ENCODE measurements around the gene PARD3. TPM values are rescaled to one million over a fixed set of nuclear protein-coding genes. Genes with fewer than 3 reads are reported as not detected.
"Not testable (repeated sequence)": the region's sequence is repeated elsewhere in the genome, so short reads cannot be mapped to it uniquely, and the experiment has no call there.

The PARD3 gene
- total RNA-seq, 1 experiment from 2014 or later = 154 TPM

DNA sequence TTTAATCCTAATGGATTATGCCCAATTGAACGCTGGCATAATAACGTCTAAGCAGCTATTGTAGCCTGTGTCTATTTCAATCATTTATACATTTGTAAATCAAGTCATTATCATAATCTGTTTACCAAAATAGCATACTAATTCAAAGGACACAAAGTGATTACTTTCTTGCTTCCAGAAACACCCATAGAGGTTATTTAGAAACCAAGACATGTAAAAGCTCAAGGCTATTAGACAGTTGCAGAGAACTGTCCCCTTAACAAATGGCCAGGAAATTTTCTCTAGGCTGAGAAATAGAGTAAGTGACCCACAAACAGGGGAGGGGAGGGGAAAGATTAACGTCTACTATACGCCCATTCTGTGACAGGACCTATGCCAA lies 455.7 kb downstream of the PARD3 start:
- no TSS peak for BruUV-seq (replicated peaks)
- Histone ChIP-seq H3K4me1 (ENCODE audit: insufficient read depth, low read length) (peaks cover 5% of the 10 kb centered on the region), H4K20me1 (ENCODE audit: low read length) (no peaks in the 10 kb centered on the region), H3K36me3 (ENCODE audit: low read depth, low read length) (peaks cover 26% of the 10 kb centered on the region), H3K79me2 (ENCODE audit: low read length) (no peaks in the 10 kb centered on the region), H3K9me3 (ENCODE audit: low read length) (no peaks in the 10 kb centered on the region), H2AFZ (ENCODE audit: low read length) (no peak overlapping the region), H3K9me2 (replicated peaks; ENCODE audit: low read length) (no peaks in the 10 kb centered on the region), H3K27ac (ENCODE audit: low read length) (no peak overlapping the region), H3K9ac (ENCODE audit: low read length) (no peak overlapping the region), H3K4me3 (ENCODE audit: low read length) (no peak overlapping the region), H3K27me3 (ENCODE audit: low read length) (no peaks in the 10 kb centered on the region), H3F3A (ENCODE audit: low read length, unreplicated experiment) (no peaks in the 10 kb centered on the region), H3K4me2 (ENCODE audit: low read length) (no peak overlapping the region)
- ChIA-PET POLR2A (ENCODE audit: unreplicated experiment) (interaction anchor here (0.7 kb wide), 1 partner anchor 26 kb away, joined by 3 read pairs; no protein-coding TSS in a partner anchor), CTCF (no interaction called here)
- TF ChIP-seq, protein P1, sequence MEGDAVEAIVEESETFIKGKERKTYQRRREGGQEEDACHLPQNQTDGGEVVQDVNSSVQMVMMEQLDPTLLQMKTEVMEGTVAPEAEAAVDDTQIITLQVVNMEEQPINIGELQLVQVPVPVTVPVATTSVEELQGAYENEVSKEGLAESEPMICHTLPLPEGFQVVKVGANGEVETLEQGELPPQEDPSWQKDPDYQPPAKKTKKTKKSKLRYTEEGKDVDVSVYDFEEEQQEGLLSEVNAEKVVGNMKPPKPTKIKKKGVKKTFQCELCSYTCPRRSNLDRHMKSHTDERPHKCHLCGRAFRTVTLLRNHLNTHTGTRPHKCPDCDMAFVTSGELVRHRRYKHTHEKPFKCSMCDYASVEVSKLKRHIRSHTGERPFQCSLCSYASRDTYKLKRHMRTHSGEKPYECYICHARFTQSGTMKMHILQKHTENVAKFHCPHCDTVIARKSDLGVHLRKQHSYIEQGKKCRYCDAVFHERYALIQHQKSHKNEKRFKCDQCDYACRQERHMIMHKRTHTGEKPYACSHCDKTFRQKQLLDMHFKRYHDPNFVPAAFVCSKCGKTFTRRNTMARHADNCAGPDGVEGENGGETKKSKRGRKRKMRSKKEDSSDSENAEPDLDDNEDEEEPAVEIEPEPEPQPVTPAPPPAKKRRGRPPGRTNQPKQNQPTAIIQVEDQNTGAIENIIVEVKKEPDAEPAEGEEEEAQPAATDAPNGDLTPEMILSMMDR (conservative IDR thresholded peaks at IDR 0.05; ENCODE audit: low read depth, low read length) = no peak
- TF ChIP-seq EZH2phosphoT487 (IDR thresholded peaks at IDR 0.05; ENCODE audit: borderline replicate concordance, low read length) = no peak
- TF ChIP-seq EZH2 (IDR thresholded peaks at IDR 0.05; ENCODE audit: low read length, unreplicated experiment) = no peak
- ATAC-seq (no peak), DNase-seq (no peak)
- intact Hi-C loops (cut with micrococcal nuclease) = no loop called here

DNA sequence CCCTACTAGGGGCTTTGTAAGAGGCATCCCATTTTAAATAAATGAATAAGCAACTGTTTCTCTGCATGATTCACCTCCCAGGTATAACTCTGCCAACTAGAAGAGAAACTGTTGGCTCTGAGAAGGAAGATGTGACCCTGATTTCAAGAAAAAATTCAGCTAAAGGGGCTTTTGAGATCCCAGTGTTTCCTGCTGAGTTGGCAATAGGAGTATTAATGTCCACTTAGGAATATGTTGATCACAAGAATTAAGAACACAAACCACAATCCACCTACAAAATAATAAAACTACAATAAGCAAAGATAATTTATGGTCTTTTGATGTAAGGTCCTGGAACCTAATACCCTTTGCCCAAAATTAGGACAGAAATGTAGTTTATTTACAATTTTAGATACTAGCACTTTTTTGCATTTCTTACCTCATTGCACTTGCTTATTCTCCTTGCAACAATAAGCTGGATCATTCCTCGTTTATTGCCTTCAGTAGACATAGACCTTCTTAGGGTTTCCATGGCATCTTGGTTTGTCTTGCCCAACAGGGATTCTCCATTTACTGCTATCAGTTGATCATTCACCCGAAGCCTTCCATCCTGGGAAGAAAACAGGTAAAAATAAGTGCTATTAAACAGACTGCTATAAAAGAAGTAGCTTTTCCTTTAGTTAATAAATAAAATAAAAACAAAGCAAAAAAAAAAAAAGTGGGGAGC lies 456.2 kb downstream of the PARD3 start:
- BruUV-seq (replicated peaks) = no TSS peak
- Histone ChIP-seq H3K4me3 (ENCODE audit: low read length) (no peak overlapping the region), H3K79me2 (ENCODE audit: low read length) (no peaks in the 10 kb centered on the region), H3K9me3 (ENCODE audit: low read length) (no peaks in the 10 kb centered on the region), H3F3A (ENCODE audit: low read length, unreplicated experiment) (no peaks in the 10 kb centered on the region), H3K27me3 (ENCODE audit: low read length) (no peaks in the 10 kb centered on the region), H4K20me1 (ENCODE audit: low read length) (no peaks in the 10 kb centered on the region), H3K9me2 (replicated peaks; ENCODE audit: low read length) (no peaks in the 10 kb centered on the region), H3K9ac (ENCODE audit: low read length) (no peak overlapping the region), H3K4me1 (ENCODE audit: insufficient read depth, low read length) (no peaks in the 10 kb centered on the region; the same call in 1 of the 2 replicates), H3K36me3 (ENCODE audit: low read depth, low read length) (peaks cover 26% of the 10 kb centered on the region), H2AFZ (ENCODE audit: low read length) (no peak overlapping the region), H3K27ac (ENCODE audit: low read length) (no peak overlapping the region), H3K4me2 (ENCODE audit: low read length) (no peak overlapping the region)
- ChIA-PET CTCF (no interaction called here), POLR2A (ENCODE audit: unreplicated experiment) (no interaction called here)
- ATAC-seq (no peak), DNase-seq (no peak)
- intact Hi-C loops (cut with micrococcal nuclease) = no loop called here
- no peak for TF ChIP-seq EZH2 (IDR thresholded peaks at IDR 0.05; ENCODE audit: low read length, unreplicated experiment)

DNA sequence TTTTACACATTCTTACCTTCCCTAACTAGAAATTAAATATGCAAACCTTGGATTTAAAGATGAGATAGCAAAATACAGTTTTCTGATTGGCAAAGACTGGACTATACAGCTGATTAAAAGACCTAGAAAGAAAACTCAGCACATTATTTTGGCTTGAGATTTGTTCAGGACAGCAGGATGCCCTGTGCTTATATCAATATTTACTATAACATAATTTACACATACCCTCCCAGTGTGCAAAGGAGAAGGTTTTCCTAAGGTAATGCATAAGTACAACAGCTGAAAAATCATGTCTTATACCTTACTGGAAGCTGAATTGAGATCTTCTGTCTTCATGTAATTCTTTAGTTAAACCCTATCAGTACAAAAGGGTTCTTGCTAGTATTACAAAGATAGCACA lies 458.6 kb downstream of the PARD3 start:
- intact Hi-C loops (cut with micrococcal nuclease) = no loop called here

DNA sequence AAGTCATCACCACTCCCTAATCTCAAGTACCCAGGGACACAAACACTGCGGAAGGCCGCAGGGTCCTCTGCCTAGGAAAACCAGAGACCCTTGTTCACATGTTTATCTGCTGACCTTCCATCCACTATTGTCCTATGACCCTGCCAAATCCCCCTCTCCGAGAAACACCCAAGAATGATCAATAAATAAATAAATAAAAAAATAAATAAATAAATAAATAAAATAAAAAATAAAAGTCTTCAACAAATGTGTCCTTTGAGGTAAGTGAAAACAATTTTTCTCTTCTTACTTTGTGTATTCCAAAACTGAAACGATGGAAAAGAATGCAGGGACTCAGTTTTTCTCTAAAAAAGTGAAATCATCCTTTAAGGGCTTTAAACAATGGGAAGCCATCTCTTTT lies 461.6 kb downstream of the PARD3 start:
- H3F3A ChIP-seq (ENCODE audit: low read length, unreplicated experiment) = not testable (repeated sequence)

More for the DNA sequence above, 458.6 kb downstream of the PARD3 start:
- Histone ChIP-seq H3F3A (ENCODE audit: low read length, unreplicated experiment) (no peaks in the 10 kb centered on the region), H3K36me3 (ENCODE audit: low read depth, low read length) (peaks cover 26% of the 10 kb centered on the region), H3K9ac (ENCODE audit: low read length) (no peak overlapping the region), H3K9me3 (ENCODE audit: low read length) (no peaks in the 10 kb centered on the region), H3K27me3 (ENCODE audit: low read length) (no peaks in the 10 kb centered on the region), H3K4me1 (ENCODE audit: insufficient read depth, low read length) (no peaks in the 10 kb centered on the region), H2AFZ (ENCODE audit: low read length) (no peak overlapping the region), H3K9me2 (replicated peaks; ENCODE audit: low read length) (no peaks in the 10 kb centered on the region), H3K4me3 (ENCODE audit: low read length) (no peak overlapping the region), H3K4me2 (ENCODE audit: low read length) (no peak overlapping the region), H3K79me2 (ENCODE audit: low read length) (no peaks in the 10 kb centered on the region), H3K27ac (ENCODE audit: low read length) (no peak overlapping the region), H4K20me1 (ENCODE audit: low read length) (no peaks in the 10 kb centered on the region)
- POLR2A ChIA-PET (ENCODE audit: unreplicated experiment) = no interaction called here
- TF ChIP-seq EZH2 (IDR thresholded peaks at IDR 0.05; ENCODE audit: low read length, unreplicated experiment) (no peak), EZH2phosphoT487 (IDR thresholded peaks at IDR 0.05; ENCODE audit: borderline replicate concordance, low read length) (no peak)
- TF ChIP-seq, protein P1 (conservative IDR thresholded peaks at IDR 0.05; ENCODE audit: low read depth, low read length) = no peak
- peak; percentile 84 for ATAC-seq
- CTCF ChIA-PET = no interaction called here
- BruUV-seq (replicated peaks) = no TSS peak
- no peak for DNase-seq

DNA sequence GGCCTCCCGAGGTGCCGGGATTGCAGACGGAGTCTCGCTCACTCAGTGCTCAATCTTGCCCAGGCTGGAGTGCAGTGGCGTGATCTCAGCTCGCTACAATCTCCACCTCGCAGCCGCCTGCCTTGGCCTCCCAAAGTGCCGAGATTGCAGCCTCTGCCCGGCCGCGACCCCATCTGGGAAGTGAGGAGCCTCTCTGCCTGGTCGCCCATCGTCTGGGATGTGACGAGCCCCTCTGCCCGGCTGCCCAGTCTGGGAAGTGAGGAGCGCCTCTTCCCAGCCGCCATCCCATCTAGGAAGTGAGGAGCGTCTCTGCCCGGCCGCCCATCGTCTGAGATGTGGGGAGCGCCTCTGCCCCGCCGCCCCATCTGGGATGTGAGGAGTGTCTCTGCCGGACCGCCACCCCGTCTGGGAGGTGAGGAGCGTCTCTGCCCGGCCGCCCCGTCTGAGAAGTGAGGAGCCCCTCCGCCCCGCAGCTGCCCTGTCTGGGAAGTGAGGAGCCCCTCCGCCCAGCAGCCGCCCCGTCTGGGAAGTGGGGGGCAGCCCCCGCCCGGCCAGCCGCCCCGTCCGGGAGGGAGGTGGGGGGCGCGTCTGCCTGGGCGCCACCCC lies 462.4 kb downstream of the PARD3 start:
- H3F3A ChIP-seq (ENCODE audit: low read length, unreplicated experiment); H3K9me2 ChIP-seq (replicated peaks; ENCODE audit: low read length); BruUV-seq (replicated peaks); ATAC-seq; H2AFZ ChIP-seq (ENCODE audit: low read length); DNase-seq; intact Hi-C loops (cut with micrococcal nuclease); H3K27ac ChIP-seq (ENCODE audit: low read length); H3K36me3 ChIP-seq (ENCODE audit: low read depth, low read length); H3K9me3 ChIP-seq (ENCODE audit: low read length); H3K4me3 ChIP-seq (ENCODE audit: low read length); H3K79me2 ChIP-seq (ENCODE audit: low read length); H3K9ac ChIP-seq (ENCODE audit: low read length); H3K4me1 ChIP-seq (ENCODE audit: insufficient read depth, low read length); H3K27me3 ChIP-seq (ENCODE audit: low read length); H4K20me1 ChIP-seq (ENCODE audit: low read length); CTCF ChIA-PET; POLR2A ChIA-PET (ENCODE audit: unreplicated experiment); H3K4me2 ChIP-seq (ENCODE audit: low read length): not testable (repeated sequence)

More for the DNA sequence above, 461.6 kb downstream of the PARD3 start:
- BruUV-seq (replicated peaks); H3K79me2 ChIP-seq (ENCODE audit: low read length); ATAC-seq; H3K27ac ChIP-seq (ENCODE audit: low read length); H3K27me3 ChIP-seq (ENCODE audit: low read length); H2AFZ ChIP-seq (ENCODE audit: low read length); H3K4me2 ChIP-seq (ENCODE audit: low read length); DNase-seq; H3K9me2 ChIP-seq (replicated peaks; ENCODE audit: low read length); CTCF ChIA-PET; H4K20me1 ChIP-seq (ENCODE audit: low read length); H3K9me3 ChIP-seq (ENCODE audit: low read length); H3K4me3 ChIP-seq (ENCODE audit: low read length); intact Hi-C loops (cut with micrococcal nuclease); H3K9ac ChIP-seq (ENCODE audit: low read length); H3K4me1 ChIP-seq (ENCODE audit: insufficient read depth, low read length); POLR2A ChIA-PET (ENCODE audit: unreplicated experiment): not testable (repeated sequence)
- peaks cover 11% of the 10 kb centered on the region; the same call in 1 of the 2 replicates for H3K36me3 ChIP-seq (ENCODE audit: low read depth, low read length)
